ENCODE measurements around the gene GKN2.
"Not testable (repeated sequence)": the region's sequence is repeated elsewhere in the genome, so short reads cannot be mapped to it uniquely, and the experiment has no call there.

The GKN2 gene

DNA sequence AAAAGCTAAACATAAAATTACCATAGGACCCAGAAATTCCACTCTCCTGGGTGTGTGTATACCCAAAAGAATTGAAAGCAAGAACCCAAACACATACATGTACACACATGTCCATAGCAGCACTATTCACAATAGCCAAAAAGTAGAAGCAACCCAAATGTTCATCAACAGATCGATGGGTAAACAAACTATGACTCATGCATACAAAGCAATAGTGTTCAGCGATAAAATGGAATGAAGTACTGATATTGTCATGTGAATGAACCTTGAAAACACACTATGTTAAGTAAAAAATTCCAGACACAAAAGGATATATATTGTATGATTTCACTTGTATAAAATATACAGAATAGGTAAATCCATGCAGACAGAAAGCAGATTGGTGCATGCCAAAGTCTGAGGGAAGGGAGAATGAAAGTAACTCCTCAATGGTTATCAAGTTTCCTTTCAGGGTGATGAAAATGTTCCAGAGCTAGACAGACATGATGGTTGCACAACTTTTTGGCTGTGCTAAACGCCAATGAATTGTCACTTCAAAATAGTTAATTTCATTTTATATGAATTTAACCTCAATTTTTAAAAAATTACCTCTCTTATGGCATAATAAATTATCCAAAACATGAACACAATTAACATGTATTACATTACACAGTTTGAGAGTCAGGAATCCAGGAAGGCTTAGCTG is 35.5 kb downstream of the GKN2 start:
- DNase-seq: no peak

DNA sequence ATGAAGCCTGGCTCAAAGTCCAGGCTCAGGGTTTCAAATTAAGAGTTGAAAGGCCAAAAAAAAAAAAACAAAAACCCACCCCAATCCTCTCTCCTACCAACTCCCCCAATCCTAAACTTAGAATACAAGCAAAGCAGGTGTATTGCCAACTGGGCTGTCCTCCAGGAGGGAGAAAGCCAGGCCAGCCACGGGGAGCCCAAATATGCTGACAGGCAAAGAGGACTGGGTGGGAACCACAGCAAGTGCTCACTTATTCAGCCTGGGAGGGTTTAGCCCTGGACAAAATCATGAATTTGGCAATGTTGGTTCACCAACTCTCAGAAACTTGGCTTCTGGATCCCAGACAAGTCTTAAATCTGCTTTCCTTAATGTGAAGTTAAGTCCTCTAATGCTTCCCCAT is 36.5 kb downstream of the GKN2 start:
- DNase-seq: no peak

DNA sequence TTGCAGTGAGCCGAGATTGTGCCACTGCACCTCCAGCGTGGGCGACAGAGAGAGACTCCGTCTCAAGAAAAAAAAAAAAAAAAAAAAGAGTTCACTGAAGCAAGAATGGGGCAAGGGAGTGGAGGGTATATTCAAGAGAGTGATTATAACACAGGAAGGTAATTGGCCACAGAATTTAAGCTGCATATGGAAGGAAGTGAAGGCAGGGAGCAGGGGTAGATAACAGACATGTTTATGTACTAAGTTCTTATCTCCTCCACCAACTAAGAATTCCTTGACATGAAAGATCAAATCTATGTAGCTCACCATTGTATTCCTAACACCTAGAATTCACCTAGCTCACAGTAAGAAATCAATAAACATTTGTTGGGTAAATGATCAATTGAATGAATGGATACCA is 37.3 kb downstream of the GKN2 start:
- no peak for DNase-seq

DNA sequence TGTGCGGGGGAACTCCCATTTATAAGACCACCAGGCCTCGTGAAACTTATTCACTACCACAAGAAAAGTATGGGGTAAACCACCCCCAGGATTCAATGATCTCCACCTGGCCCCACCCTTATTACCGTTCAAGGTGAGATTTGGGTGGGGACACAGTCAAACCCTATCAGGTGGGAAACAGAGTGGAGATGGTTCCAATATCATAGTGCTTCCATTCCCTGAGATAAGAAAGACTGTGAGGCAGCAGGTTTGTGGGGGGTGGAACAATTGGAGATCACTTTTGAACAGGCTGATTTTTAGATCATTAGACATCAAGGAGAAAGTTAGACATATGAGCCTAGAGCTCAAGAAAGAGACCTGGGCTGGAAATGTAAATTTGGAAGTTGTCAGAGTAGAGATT is 39.3 kb downstream of the GKN2 start:
- no peak for DNase-seq

DNA sequence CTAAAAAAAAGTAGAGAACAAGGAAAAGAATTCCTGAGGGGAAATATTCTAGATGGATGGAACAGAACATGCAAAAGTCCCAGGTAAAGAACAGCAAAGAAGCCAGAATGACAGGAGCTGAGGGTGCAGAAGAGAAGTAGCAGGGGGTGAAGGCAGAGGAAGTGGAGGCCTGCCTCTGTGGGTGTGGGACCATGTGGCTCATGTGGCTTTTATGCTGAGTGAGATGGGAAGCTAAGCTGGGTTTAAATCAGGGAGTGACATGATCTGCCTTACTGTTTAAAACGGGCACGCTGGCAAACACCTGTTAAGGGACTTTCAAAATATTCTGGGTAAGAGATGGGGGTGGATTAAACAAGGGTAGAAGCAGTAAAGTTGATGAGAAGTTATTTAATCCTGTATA is 40.0 kb downstream of the GKN2 start:
- DNase-seq: no peak

DNA sequence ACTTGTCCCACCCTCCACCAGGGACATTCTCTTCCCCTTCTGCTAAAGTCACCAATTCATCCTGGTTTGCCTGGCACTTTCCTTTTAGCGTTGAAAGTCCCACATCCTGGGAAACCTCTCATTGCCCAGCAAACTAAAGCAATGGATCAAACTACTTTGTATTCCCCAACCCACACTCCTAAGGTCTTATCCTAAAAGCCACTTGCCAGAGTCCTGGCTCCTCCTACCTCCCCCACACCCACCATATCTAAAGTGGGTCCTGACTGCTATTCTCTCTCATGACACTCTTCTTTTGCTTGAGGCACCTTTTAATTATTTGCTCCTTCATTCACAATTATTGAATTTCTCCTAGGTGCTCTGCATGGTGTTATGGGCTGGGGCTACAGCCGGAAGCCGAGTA is 40.6 kb downstream of the GKN2 start:
- no peak for DNase-seq

DNA sequence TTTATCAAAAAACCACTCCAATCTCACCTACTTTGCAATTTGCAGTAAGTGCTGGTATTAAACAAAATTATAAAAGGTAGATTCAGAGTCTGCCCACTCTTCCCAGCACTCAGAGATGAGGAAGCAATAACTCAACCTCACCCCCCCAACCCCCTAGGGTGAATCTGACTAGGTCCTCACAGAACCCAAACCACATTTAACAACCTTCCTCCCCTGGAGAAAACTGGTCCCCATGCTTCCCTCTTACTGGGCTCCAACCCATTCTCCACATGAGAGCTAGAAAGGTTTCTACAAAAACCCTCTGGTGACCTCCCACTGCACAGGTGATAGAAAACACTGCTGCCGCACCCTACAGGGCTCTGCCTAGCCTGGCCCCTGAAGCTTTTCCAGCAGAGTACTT is 41.0 kb downstream of the GKN2 start:
- DNase-seq: no peak

DNA sequence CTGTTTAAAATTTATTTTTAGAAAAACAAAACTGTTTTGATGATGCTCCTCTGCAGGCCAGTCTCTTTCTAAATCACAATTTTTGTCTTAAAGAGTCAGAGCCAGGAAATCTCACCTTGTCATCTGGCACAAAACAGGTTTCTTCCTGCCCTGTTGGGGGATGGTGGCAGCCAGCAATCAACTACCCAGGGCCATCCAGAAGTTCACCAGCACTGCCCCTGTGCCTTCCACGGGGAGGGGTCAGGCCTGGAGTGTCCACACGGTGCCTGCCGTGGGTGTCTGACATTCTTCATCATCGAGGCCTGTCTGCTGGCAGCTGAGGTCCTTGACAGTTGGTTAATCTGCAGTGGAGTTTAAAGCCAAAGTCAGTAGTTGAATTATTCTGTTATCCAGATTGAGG is 41.4 kb downstream of the GKN2 start:
- DNase-seq: no peak

DNA sequence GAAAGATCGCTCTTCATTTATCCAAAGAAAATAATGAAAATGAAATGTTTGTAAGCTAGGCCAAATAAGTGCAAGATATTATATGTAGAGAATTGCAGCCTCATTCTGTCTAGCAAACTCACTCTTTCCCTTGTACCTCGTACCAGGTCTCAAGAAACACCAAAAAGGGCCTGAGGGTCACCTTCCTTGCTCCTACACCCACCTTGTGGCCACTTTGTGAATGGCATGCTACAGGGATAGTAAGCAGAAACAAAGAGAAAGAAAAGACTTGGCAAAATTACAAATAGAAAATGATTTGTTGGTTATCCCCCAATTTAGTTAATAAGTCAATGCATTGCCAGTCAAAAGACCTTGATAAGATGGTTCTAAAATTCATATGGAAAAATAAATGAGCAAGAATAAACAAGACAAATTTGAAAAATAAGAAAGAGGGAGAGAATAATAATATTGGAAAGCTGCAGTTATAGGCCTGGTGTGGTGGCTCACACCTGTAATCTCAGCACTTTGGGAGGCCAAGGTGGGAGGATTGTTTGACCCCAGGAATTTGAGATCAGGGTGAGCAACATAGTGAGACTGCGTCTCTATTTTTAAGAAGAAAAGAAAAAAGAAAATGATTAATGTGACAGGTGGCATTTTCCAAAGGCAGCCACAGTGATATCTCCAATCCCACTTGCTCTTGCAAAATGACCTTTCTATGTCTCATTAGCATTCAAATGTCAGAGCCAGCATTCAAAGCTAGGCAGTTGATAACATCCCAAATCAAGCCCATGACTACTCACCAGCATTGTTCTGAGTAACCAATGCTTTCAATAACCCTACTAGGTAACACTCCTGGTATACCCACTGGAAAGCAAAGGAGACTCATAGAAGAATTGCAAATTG is 42.7 kb downstream of the GKN2 start:
- peak; percentile 51 for DNase-seq

DNA sequence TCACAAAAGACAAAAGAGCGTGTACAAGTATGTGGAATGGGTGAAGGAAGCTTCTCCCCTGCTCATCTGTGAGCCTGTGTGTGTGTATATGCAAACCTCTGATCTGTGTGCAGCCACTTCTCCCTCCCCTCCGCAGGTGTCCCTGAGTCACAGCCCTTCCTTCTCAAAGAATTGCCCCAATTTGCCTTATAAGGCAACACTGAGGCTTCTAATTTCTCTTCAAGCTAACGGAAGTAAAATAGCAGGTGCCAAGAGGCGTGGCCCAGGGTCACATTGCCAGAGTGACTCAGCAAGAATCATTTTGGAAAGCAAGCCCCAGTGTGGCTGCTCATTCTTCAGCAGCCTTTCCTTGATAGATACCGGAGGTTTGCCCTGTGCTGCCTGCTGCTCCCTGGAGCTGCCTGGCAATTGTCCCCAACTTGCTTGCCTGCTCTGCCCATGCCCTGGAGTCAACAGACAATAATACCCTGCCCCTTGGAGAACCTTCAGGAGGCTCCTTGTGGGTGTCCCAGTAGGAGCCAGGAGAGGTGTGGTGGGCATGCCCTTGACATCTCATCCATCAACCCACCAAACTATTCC is 44.2 kb downstream of the GKN2 start:
- peak; percentile 81 for DNase-seq

DNA sequence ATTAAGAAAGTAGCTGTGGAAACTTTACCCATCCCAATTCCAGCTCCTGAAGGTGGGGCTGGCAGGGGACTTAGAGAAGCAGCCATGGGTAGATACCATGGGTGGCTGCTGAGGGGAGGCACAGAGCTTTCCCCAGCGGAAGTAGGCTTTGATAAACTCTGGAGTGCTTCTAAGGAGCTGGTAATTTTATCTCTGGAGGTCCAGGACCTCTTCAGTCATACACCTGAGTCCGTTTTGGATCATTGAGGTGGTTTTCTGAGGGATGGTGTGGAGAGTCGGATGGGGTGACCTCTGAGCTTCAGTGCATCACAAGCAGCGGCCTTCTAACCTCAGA is 44.8 kb downstream of the GKN2 start:
- no peak for DNase-seq

DNA sequence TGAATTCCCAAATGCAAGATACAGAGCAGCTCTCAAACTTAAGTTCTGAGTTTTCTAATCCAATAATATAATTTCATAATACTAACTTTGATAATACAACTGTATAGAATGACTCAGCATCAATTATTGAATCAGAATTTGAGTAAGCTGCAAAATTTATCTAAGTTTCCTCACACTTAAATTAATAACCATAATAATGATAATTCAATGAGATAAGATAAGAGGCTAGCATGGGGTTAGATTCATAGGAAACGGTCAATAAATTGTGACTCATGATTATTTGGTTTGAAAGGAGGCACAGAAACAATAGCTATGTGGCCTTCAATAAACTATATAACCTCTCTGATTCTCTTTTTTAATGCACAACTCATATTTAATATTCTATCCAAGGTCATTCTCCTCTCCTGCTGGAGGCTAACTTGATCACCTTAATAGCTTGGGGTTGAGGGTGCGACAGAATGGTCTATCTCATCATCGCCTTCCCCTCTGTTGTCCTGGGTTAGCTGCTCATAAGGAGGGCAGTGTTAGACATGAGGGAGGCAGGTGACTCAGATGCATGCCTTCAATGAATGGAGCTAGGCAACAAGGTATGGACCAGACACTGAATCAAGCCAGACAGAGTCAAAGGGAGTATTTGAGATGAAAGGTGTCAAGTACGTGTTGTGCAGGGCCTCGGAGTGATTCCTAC is 45.3 kb downstream of the GKN2 start:
- DNase-seq: no peak

DNA sequence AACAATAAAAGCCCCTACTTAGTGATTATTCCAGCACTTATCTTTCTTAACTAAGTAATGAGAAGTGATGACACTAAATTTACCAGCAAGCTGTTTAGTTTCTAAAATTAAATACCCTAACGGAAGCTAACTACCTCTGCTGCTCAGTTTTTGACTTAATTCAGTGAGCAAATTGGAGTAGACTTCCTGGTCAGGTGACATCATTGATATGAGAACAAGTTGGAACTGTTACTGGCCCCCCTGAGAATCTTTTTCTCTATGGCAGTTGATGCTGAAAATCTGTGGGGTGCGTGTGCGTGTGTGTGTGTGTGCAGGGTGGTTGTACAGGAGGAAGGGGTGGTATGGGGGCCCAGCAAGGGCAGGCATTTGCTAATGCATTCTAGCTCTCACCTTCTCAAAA is 46.0 kb downstream of the GKN2 start:
- DNase-seq: no peak

DNA sequence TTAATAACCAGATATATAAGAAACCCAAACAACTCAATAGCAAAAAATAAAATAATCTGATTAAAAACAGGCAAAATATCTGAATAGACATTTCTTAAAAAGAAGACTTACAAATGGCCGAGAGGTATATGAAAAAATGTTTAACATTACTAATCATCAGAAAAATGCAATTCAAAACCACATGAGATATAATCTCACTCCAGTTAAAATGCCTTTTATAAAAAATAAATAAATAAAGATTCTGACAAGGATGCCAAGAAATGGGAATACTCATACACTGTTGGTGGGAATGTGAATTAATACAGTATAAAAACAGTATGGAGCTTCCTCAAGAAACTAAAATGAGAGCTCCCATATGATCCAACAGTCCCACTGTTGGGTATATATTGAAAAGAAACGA is 47.6 kb downstream of the GKN2 start:
- no peak for DNase-seq

DNA sequence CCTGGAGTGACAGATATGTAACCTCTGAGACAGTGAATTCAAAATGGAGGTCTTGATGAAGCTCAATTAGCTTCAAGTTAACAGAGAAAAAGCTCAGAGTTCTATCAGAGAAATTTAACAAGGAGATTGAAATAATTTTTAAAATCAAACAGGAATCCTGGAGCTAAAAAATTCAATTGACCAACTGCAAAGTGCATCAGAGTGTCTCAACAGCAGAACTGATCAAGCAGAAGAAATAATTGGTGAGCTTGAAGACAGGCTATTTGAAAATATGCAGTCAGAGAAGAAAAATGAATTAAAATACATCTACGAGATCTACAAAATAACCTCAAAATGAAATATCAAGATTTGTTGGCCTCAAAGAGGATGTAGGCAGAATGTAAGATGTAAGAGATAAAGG is 51.1 kb downstream of the GKN2 start:
- DNase-seq: no peak

DNA sequence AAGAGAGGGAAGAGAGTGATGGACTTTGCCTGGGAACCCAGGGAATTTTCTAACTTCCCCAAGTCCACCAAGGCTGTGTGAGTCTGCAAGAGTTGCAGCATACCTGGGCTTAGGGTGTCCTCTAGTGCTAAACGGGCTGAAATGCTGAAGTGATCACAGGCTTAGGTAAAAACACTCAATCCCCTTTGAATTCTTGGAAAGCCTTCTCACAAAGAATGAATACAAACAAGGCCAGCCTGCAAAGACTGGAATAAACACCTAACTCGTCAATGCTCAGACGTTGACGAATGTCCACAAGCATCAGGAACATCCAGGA is 51.5 kb downstream of the GKN2 start:
- no peak for DNase-seq

DNA sequence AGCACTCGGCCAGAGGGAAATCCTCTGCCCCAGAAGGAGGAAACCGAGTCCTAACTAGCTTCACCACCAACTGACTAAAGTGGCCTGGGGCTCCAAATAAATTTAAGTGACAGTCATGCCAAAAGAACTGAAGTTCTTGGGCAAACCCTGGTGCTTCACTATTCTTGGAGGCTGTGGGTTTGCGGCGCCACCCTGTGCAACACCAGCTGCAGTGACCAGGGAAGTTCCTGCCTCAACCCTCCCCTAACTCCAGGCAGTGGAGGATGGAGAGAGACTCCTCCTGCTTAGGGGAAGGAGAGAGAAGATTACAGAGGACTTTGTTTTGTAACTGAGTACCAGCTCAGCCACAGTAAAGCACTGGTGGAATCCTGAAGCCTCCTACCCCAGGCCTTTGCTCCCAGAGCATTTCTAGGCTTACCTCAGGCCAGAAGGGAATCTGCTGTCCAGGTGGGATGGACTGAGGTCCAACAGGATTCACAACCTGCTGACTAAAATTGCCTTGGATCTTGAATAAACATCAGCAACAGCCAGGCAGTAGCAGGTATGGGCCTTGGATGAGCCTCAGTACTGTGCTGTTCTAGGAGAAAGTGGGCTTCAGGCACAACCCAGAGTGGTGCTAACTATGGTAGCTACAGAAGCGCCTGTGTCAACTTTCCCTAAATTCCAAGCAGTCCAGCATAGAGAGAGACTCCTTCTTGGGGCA is 52.0 kb downstream of the GKN2 start:
- DNase-seq: no peak

DNA sequence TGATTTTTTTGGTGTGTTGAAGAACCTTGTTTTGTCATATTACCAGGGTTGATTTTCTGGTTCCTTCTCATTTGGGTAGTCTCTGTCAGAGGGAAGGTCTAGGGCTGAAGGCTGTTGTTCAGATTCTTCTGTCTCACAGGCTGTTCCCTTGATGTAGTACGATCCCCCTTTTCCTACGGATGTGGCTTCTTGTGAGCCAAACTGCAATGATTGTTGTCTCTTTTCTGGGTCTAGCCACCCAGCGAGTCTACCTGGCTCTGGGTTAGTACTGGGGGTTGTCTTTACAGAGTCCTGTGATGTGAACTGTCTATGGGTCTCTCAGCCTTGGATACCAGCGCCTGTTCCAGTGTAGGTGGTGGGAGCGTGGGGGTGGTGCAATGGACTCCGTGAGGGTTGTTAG is 56.7 kb downstream of the GKN2 start:
- not testable (repeated sequence) for DNase-seq
